NCI-H1105 (cell line): Measurements from ENCODE around the gene GCSH.

ENCODE experiments used
- DNase-seq: peaks from one replicate; lab custom pipeline; 2025; lab: John Stamatoyannopoulos, UW

Gene GCSH

GRCh38 chr16:81101702-81102101 lies 5.5 kb upstream of the GCSH start:
- DNase-seq: no peak

DNA sequence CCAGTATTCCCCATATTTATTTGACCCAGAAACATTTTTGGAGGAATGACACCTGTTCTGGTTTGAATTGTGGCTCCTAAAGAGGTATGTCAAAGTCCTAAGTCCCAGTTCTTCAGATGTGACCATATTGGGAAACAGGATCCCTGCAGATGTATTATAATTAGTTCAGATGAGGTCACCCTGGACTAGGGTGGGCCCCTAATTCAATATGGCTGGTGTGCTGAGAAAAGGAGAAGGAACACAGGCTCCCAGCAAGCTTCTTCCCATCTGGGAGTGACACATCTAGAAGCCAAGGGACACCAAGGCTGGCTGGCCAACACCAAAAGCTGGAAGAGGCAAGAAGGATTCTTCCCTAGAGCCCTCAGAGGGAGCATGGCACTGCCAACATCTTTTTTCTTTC lies 3.8 kb upstream of the GCSH start:
- no peak for DNase-seq

DNA sequence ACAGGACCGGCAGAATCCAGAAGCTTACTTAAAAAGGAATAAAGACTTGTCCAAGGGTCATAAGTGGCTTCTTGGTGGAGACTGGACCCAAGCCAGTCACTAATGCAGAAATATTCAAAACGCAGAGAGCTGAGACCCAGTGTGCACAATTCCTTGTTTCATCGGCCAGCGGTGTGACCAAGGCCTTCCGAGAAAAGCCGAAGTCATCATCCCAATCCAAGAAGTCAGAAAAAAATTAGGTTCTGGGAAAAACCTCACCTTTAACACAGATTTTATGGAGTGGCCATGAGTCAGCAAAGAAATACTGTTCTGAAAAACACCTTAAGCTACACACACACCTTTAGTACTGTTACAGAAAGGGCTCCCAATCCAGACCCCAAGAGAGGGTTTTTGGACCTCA lies 1.0 kb upstream of the GCSH start:
- DNase-seq: no peak

- DNase-seq: no peak
These were observed 567 bp upstream of the GCSH start for GRCh38 chr16:81096715-81097208.

- no peak for DNase-seq
These were observed 592 bp downstream of the GCSH start for GRCh38 chr16:81095653-81095952.

DNA sequence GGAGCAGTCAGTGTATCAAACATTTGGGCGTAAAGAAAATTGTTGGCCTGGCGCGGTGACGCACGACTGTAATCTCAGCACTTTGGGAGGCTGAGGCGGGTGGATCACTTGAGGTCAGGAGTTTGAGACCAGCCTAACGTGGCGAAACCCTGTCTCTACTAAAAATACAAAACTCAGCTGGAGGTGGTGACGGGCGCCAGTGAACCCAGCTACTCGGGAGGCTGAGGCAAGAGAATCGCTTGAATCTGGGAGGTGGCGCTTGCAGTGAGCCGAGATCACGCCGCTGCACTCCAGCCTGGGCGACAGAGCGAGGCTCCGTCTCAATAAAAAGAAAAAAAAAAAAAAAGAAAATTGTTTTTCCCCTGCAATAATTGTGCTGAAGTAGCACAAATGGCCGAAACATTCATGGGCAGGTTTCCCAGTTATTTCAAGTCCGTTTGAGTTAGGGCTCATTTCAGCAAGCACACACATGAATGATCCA lies 1.4 kb downstream of the GCSH start:
- no peak for DNase-seq

- DNase-seq: no peak
These were observed 7.4 kb downstream of the GCSH start for GRCh38 chr16:81088836-81089235.

DNA sequence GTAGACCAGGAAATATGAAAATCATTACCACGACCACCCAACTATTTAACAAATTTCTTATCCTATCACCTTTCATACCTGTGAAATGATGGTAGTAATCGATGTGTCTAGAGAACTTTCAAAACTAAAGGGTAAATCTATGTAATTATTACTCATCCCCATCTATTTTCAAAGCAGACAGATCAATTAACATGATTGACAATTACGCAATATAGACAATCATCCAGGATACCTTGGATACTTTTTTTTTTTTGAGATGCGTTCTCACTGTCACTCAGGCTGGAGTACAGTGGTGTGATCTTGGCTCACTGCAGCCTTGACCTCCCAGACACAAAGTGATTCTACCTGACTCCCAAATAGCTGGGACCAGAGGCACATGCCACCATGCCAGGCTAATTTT lies 15.2 kb downstream of the GCSH start:
- DNase-seq: no peak

DNA sequence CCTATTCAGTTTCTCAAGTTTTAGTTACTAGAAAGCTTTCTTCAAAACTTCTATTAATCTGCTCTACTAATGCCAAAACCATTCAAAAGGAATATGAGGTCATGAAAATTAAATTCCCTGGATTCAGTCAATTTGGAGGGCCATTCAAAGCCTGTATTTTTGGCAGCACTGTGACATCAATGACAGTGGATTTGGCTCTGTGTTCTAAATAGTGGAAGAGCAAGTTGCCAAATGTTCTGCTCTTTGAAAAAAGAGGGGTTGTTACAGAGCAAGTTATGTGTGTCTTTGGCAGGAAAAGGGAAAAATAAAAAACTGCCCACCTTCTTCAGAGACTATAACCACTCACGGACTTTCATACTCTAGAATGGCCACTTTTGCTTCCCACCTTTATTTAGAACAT lies 16.0 kb downstream of the GCSH start:
- no peak for DNase-seq

DNA sequence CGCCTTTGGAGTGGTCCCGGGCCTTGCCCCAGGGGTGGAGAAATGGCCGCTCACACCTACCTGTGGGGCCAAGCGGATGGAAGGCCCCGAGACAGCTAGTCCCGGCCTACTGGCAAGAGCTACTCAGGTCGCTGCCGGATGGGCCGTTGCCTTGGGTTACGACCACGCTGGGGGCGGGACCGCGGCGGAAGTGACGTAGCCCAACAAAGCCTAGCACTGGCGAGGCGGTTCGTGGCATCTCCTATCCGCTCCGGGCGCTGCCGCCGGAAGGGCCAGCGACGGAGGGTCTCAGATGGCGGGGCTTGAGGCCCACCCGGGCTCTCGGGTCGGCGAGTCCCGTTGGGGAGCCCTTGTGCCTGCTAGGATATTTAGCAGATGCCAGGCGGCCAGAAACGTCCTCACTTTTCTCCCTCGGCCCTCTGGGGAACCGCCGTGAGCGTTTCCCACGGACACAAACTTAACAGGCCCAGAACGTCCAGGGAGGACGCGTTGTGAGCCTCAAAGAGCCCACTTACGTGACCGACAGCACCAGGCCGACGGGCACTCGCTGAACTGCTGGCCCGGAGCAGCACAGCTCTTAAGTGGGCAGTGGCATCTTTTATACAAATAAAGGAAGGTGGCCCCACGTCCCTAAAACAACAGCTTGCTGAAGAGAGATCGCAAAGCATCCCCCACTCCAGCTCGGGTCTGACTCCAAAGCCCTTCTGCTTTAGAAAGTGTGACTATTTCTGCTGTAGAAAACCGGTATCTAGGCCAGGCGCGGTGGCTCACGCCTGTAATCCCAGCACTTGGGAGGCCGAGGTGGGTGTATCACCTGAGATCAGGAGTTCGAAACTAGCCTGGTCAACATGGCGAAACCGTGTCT lies 18.9 kb downstream of the GCSH start, which contains the start of gene C16orf46:
C16orf46 (minus strand) TSS at position 163 of the 865 bp plus-strand sequence. CDS start 13,283 bp downstream, outside the sequence.
- DNase-seq: peak; percentile 79

DNA sequence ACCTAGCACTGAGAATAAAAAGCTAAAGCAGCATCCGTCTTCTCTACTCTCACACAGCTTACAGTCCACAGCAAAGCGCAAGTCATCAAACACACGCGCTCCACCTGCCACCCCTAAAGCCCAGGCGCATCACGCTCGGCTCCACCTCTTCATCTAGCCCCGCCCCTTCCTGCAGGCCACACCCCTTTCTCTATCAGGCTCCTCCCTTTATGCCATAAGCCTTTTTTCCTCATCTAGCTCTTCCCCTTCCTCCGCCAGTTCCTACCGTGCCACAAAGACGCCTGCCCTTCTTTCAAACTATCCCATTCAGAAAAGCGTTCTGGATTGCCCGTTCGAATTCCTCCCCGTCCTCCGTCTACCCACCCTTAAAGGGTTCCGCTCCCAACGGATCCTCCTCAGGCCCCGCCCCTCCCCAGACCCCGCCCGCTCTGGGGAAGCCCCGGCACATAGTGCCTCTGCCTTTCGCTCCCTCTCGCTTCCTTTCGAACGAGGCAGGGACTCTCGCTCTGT lies 19.6 kb downstream of the GCSH start:
- peak; percentile 71 for DNase-seq

DNA sequence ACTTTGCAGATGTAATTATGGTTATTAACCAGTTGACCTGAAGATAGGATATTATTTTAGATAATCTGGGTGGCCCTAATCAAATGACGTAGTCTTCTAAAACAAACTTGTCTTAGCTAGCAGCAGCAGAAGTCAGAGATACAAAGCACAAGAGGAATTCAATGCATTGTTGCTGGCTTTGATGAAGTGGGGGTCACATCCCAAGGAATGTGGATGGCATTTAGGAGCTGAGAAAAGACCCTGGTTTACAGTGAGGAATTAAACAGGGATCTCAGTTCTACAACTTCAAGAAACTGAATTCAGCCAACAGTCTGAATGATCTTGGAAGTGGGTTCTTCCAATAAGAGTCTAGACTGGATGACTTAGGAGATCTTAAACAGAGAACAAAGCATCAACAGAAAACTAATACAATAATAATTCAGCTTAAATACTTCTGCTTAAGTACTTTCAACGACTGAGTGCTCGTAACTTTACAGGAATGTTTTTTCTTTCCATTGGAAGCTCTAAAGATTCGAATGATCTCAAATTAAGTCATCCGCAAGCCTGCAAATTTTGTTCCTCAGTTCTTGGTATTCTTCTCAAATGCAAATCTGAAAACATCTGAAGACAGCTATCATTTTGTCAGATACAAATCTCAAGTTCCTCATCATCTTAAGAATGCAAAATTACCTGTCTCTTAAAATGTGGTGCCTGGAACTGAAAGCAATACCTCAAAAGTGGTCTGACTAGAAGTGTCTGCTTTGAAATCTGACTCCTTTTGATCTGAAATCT lies 22.4 kb downstream of the GCSH start:
- no peak for DNase-seq

DNA sequence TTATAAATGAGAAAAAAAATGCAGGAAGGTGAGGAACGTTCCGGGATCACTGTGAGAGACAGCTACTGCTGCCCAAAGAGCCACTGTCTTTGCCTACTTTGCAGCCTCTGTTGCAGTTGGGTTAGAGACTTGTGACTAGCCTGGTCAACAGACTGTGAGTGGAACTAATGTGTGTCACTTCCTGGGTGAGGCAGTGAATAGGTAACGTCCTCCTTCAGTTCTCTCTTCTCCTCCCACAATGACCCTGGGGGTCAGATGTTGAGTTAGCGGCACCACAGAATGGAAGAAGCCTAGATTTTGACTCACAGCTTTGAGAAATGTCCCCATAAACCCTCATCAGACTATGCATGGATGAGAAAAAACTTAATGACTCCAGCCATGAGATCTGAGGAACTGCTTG lies 24.4 kb downstream of the GCSH start:
- no peak for DNase-seq

- no peak for DNase-seq
These were observed 25.2 kb downstream of the GCSH start for GRCh38 chr16:81070979-81071378.

GRCh38 chr16:81069063-81069462 lies 27.1 kb downstream of the GCSH start:
- DNase-seq: no peak

DNA sequence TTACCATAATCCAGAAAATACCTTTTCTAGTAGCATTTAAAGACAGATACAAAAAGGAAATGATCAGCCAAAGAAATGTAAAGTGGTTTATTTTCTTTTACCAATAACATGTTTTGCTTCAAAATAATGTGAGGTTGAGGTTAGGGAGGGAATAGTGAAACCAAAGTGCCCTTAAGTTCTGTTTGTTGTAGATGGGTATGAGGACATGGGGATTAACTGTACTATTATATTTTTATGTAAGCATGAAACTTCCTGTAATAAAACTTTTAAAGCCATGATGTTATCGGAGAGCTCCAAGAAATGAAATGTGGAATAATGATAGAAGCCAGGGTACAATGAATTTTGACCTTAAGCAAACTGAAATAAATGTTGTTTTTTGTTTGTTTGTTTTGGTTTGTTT lies 29.0 kb downstream of the GCSH start:
- no peak for DNase-seq

- DNase-seq: no peak
These were observed 29.5 kb downstream of the GCSH start for GRCh38 chr16:81066681-81067080.

DNA sequence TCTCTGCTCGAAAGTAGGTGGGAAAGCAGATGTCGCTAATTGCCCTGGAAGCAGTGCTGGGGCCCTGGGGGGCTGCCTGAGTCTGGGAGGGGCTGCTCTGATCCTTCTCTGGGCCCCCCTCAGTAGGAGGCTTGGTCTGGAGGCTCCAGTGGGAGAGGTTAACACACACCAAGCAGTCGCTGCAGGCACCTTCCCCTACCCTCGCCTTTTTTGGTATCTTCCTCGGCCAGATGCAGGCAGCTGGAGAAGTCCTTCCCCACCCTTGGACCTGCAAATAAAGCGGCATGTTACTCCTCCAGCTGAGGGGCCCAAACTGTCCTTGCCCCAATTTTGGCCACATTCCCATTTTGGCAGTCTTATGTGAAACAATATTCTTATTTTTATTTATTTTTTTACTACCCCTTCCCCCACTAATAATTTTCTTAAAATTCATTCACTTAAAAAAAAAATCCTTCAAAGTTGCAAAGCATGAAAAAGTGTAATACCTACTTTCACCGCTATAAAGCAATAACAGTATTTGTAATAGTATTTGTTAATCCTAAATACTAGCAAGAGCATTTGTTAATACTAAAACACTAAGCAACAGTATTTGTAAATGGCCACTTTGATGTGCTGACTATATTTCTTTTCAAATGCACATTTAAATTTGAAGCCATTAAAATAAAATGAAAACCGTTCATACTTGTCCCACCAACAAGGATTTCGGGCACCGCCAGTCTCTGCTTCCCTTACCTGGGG lies 34.2 kb downstream of the GCSH start:
- DNase-seq: no peak

GRCh38 chr16:81061307-81061640 lies 34.9 kb downstream of the GCSH start:
- no peak for DNase-seq

DNA sequence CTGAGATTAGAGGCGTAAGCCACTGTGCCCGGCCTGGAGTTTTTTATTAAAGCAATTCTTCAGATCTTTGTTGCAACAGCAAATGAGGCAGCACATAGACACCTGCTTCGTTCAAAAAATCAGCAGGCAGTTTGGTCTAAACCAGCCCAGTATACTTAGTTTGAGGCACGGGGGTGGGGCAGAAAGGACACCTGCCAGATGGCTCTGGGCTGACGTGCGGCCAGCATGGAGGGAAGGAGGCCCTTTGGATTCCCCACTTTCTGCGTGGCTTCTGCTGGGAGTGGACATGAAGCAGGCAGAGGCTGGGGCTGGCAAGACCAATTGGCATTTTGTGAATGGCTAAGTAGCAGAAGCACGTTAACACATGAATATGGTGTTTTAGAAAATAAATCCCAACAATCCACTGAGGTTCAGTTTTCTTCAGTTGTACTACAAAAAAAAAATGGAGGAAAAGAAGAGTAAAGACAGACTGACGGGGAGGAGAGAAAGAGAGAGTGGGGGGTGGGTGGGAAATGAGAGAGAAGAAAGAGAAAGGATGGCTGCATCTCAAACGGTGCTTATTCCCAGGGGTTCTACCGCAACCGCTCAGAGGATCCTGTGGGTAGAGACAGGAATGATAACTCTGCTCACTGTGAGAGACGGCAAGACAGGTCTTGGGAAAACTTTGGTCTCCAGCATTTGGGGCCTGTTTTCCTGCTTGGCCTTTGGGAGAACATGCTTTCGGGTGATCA lies 35.5 kb downstream of the GCSH start:
- DNase-seq: no peak

- no peak for DNase-seq
These were observed 42.4 kb downstream of the GCSH start for GRCh38 chr16:81053761-81054160.

DNA sequence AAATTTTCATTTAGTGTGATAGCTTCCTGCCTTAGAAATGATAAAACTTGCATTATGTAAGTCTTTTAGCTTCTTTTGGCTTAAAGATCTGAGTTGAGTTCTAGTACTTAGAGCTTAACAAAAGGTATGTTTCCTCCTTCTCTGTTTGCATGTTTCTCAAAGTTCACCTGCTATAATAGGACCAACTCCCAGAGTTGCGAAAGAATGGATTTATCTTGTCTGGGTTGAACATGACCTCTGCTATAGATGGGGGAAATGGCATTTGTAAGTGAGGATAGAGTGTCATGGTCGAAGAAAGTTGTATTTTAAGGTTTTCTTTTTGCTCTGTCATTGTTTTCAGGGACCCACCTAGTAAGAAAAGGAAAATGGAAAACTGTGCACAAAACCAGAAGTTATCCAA lies 53.4 kb downstream of the GCSH start:
- no peak for DNase-seq
